Muscle layer of duodenum (tissue), 2 donors: Measurements from ENCODE around the gene CD3D.
A peak's percentile ranks its signal among the peaks of the same experiment; 100 is the strongest.
"Not testable (repeated sequence)": the region's sequence is repeated elsewhere in the genome, so short reads cannot be mapped to it uniquely, and the experiment has no call there.

Experiments used
- H3K27ac ChIP-seq: one replicate; pipeline ENCODE4 v1.7.0; 2013; ENCODE audit warnings: mild to moderate bottlenecking, low read length
- H3K27me3 ChIP-seq: one replicate; pipeline ENCODE4 v1.7.0; 2013; ENCODE audit warnings: low read depth, mild to moderate bottlenecking, control low read depth, low read length
- H3K36me3 ChIP-seq, 2 donors: one replicate each; pipeline ENCODE4 v1.7.0; 2013; ENCODE audit warnings: low read length in 2 of 2, control low read depth in 1 of 2, mild to moderate bottlenecking in 1 of 2; ENCODE audit not compliant: insufficient read depth in 2 of 2, control insufficient read depth in 1 of 2
- H3K4me1 ChIP-seq, 2 donors: one replicate each; pipeline ENCODE4 v1.7.0; 2013; ENCODE audit warnings: low read length in 2 of 2, mild to moderate bottlenecking in 2 of 2, control low read depth in 1 of 2, moderate library complexity in 1 of 2; ENCODE audit not compliant: insufficient read depth in 2 of 2, control insufficient read depth in 1 of 2
- H3K4me3 ChIP-seq, 2 donors: one replicate each; pipeline ENCODE4 v1.7.0; 2013; ENCODE audit warnings: low read length in 2 of 2, low read depth in 1 of 2, mild to moderate bottlenecking in 1 of 2
- H3K9me3 ChIP-seq, 2 donors: one replicate each; pipeline ENCODE4 v1.7.0; 2013; ENCODE audit warnings: low read length in 2 of 2, control low read depth in 1 of 2, mild to moderate bottlenecking in 1 of 2; ENCODE audit not compliant: control insufficient read depth in 1 of 2
- donor health status: healthy.

CD3D gene

DNA sequence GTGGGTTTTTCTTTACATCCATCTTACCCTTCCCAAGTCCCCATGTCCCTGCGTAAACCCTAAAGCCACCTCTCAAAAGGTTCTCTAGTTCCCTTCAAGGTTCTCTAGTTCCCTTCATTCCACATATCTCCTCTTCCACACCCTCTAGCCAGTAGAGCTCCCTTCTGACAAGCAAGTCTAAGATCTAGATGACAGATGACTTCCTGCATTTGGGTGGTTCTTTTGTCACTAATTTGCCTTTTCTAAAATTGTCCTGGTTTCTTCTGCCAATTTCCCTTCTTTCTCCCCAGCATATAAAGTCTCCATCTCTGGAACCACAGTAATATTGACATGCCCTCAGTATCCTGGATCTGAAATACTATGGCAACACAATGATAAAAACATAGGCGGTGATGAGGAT is 30.2 kb downstream of the CD3D start:
- no peaks in the 10 kb centered on the region for H3K9me3 ChIP-seq
- no peak overlapping the region for H3K4me3 ChIP-seq
- H3K27me3 ChIP-seq = no peaks in the 10 kb centered on the region
- H3K27ac ChIP-seq = no peak overlapping the region
- peaks cover 12 to 17% of the 10 kb centered on the region in 2 donors for H3K4me1 ChIP-seq
- H3K36me3 ChIP-seq = no peaks in the 10 kb centered on the region

DNA sequence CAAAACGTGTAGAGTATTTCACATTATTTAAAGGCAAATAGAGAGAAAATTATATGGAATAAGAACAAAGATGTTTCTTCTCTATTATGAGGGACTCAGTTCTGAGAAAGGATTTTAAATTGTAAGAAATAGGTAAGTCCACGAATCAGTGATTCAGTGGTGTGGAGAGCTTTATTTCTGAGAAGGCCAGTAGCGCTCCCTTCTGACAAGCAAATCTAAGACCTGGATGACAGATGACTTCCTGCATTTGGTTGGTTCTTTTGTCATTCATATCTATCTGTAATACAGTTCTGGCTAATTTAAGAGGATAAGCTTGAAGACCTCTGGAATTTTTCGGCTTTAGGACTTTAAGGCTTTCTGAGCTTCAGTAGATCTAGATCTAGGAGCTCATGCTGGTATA is 31.0 kb downstream of the CD3D start:
- Histone ChIP-seq H3K4me1 (peaks cover 9 to 12% of the 10 kb centered on the region in 2 donors), H3K36me3 (no peaks in the 10 kb centered on the region), H3K27me3 (no peaks in the 10 kb centered on the region)

GRCh38 chr11:118310781-118311485 is 31.6 kb downstream of the CD3D start:
- Histone ChIP-seq H3K4me3 (no peak overlapping the region), H3K9me3 (no peaks in the 10 kb centered on the region), H3K36me3 (no peaks in the 10 kb centered on the region), H3K27me3 (no peaks in the 10 kb centered on the region), H3K4me1 (peaks cover 6% of the 10 kb centered on the region in 2 donors), H3K27ac (no peak overlapping the region)

More for the DNA sequence above, 31.0 kb downstream of the CD3D start:
- Histone ChIP-seq H3K27ac (no peak overlapping the region), H3K9me3 (no peaks in the 10 kb centered on the region), H3K4me3 (no peak overlapping the region)

GRCh38 chr11:118310271-118310670 is 32.2 kb downstream of the CD3D start:
- Histone ChIP-seq H3K27me3 (no peaks in the 10 kb centered on the region), H3K4me1 (peaks cover 0 to under 1% of the 10 kb centered on the region in 2 donors), H3K9me3 (no peaks in the 10 kb centered on the region), H3K4me3 (no peak overlapping the region), H3K27ac (no peak overlapping the region), H3K36me3 (no peaks in the 10 kb centered on the region)

- H3K9me3 ChIP-seq, H3K4me3 ChIP-seq, H3K36me3 ChIP-seq, H3K4me1 ChIP-seq, H3K27me3 ChIP-seq, H3K27ac ChIP-seq: not testable (repeated sequence)
Observed at GRCh38 chr11:118308995-118309528, 33.4 kb downstream of the CD3D start.

DNA sequence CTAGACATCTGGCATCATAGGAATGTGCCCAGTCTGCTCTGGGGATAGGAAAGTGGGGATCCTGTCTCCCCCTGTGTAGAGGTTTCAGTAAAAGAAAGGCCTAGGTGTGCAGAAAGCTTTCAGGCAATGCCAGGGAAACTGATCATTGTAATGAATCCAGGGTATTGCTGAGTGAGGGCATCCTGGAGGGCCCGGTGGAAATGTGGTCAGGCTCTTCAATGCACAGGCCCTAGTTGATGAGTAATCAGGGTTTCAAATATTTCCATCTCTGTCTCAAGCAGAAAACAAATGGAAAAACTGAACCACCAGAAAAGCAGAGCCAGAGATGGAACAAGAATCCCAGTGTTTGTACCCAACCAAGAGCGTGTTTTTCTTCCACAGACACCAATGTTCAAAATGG is 35.9 kb downstream of the CD3D start:
- Histone ChIP-seq H3K36me3 (no peaks in the 10 kb centered on the region), H3K9me3 (no peaks in the 10 kb centered on the region), H3K27me3 (no peaks in the 10 kb centered on the region), H3K4me1 (no peaks in the 10 kb centered on the region), H3K27ac (no peak overlapping the region), H3K4me3 (no peak overlapping the region)

GRCh38 chr11:118305726-118306125 is 36.8 kb downstream of the CD3D start:
- Histone ChIP-seq H3K27ac (no peak overlapping the region), H3K4me3 (no peak overlapping the region), H3K36me3 (no peaks in the 10 kb centered on the region), H3K9me3 (no peaks in the 10 kb centered on the region), H3K4me1 (no peaks in the 10 kb centered on the region), H3K27me3 (no peaks in the 10 kb centered on the region)

DNA sequence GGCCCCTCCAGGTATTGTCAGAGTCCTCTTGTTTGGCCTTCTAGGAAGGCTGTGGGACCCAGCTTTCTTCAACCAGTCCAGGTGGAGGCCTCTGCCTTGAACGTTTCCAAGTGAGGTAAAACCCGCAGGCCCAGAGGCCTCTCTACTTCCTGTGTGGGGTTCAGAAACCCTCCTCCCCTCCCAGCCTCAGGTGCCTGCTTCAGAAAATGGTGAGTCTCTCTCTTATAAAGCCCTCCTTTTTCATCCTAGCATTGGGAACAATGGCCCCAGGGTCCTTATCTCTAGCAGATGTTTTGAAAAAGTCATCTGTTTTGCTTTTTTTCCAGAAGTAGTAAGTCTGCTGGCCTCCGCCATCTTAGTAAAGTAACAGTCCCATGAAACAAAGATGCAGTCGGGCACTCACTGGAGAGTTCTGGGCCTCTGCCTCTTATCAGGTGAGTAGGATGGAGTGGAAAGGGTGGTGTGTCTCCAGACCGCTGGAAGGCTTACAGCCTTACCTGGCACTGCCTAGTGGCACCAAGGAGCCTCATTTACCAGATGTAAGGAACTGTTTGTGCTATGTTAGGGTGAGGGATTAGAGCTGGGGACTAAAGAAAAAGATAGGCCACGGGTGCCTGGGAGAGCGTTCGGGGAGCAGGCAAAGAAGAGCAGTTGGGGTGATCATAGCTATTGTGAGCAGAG is 37.8 kb downstream of the CD3D start, which contains the start of gene CD3E:
CD3E (plus strand) TSS at position 163 of the 681 bp plus-strand sequence; CDS start at position 386, 223 bp downstream.
- Histone ChIP-seq H3K27ac (peak within 1 kb of the TSS; percentile 14), H3K9me3 (no peaks in the 10 kb centered on the region), H3K4me1 (no peaks in the 10 kb centered on the region), H3K27me3 (no peaks in the 10 kb centered on the region), H3K36me3 (no peaks in the 10 kb centered on the region), H3K4me3 (peak within 1 kb of the TSS in 1 of 2 donors; percentile 19)

GRCh38 chr11:118304227-118304567 is 38.3 kb downstream of the CD3D start:
- H3K4me1 ChIP-seq = no peaks in the 10 kb centered on the region
- H3K27me3 ChIP-seq = no peaks in the 10 kb centered on the region
- no peaks in the 10 kb centered on the region for H3K36me3 ChIP-seq
- H3K4me3 ChIP-seq = no peak overlapping the region
- no peak overlapping the region for H3K27ac ChIP-seq
- no peaks in the 10 kb centered on the region for H3K9me3 ChIP-seq

- no peaks in the 10 kb centered on the region for H3K4me1 ChIP-seq
- no peak overlapping the region for H3K27ac ChIP-seq
Observed at GRCh38 chr11:118301600-118302195, 40.8 kb downstream of the CD3D start.

DNA sequence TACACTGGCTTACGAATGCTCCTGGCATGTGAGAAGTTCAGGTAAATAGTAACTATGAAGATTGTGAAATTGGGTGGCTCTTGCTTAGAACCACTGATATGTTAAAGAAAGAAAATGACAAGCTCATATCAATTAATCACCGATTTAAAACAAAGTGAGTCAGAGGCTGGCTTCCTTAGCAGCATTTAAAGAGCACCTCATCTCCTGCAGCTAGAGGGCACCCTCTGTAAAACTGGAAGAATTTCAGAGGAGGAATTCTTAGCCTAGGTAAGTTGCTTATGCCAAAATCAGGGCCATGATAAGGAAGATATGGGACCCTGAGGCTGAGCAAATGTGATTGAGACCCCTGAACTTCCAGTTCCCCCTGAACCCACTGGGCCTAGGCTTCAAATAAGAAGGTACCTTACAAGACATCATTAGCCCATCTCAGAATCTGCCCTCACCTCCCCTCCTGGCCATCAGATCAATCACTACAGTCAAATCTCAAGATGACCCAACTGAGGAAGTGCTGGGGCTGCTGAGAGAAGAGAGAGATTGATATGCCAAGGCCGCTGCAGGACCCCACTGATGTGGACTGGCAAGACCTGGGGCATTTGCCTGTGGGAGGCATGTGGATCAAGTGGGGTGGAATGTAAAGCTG is 46.6 kb downstream of the CD3D start:
- H3K36me3 ChIP-seq = no peaks in the 10 kb centered on the region
- H3K27me3 ChIP-seq = no peaks in the 10 kb centered on the region
- no peaks in the 10 kb centered on the region for H3K9me3 ChIP-seq
- H3K27ac ChIP-seq = no peak overlapping the region
- peaks cover 0 to under 1% of the 10 kb centered on the region in 2 donors for H3K4me1 ChIP-seq
- no peak overlapping the region for H3K4me3 ChIP-seq

More at GRCh38 chr11:118301600-118302195, 40.8 kb downstream of the CD3D start:
- no peaks in the 10 kb centered on the region for H3K9me3 ChIP-seq
- H3K36me3 ChIP-seq = no peaks in the 10 kb centered on the region
- no peaks in the 10 kb centered on the region for H3K27me3 ChIP-seq
- no peak overlapping the region for H3K4me3 ChIP-seq
